HL-60 (cell line): Measurements from ENCODE around the gene ZC3H10.

Source experiments
- DNase-seq, 2 experiments: peaks; one replicate each; pipeline ENCODE4 v3.0.0-alpha.2; 2010 to 2020; ENCODE audit warnings: low read depth in 1 of 2, low spot score in 1 of 2
- H3K27ac ChIP-seq: fragments of 250-450 bp; sonication (Bioruptor Pico); replicated peaks from 2 replicates; pipeline ENCODE4 v1.5.1; 2020; ENCODE audit warnings: mild to moderate bottlenecking, moderate library complexity
- H3K27me3 ChIP-seq: fragments of 250-450 bp; sonication (Bioruptor Pico); 2 replicates; pipeline ENCODE4 v1.5.1; 2021; ENCODE audit warnings: mild to moderate bottlenecking, moderate library complexity; ENCODE audit not compliant: insufficient read depth, poor library complexity, severe bottlenecking
- H3K4me3 ChIP-seq: replicated peaks from 2 replicates; pipeline ENCODE4 v1.5.1; 2011; ENCODE audit warnings: mild to moderate bottlenecking, control low read depth, low read length; ENCODE audit not compliant: insufficient read depth
- GABPA ChIP-seq: IDR thresholded peaks from 2 replicates; pipeline ENCODE4 v1.6.1; 2012; ENCODE audit warnings: low read depth
- POLR2AphosphoS5 ChIP-seq: IDR thresholded peaks from 2 replicates; pipeline ENCODE4 v1.6.1; 2012; ENCODE audit warnings: low read depth
- SPI1 ChIP-seq: IDR thresholded peaks from 2 replicates; pipeline ENCODE4 v1.6.1; 2012; ENCODE audit warnings: low read depth, mild to moderate bottlenecking, borderline replicate concordance
- TF ChIP-seq, protein P1 (sequence below): IDR thresholded peaks from 2 replicates; pipeline ENCODE4 v1.6.1; 2012; ENCODE audit warnings: low read depth; ENCODE audit not compliant: insufficient replicate concordance
- TF ChIP-seq, protein P2 (sequence below): IDR thresholded peaks from one replicate; pipeline ENCODE4 v1.5.1; 2011; ENCODE audit warnings: low read length, control low read depth, inconsistent platforms; ENCODE audit not compliant: insufficient read depth

Gene ZC3H10

DNA sequence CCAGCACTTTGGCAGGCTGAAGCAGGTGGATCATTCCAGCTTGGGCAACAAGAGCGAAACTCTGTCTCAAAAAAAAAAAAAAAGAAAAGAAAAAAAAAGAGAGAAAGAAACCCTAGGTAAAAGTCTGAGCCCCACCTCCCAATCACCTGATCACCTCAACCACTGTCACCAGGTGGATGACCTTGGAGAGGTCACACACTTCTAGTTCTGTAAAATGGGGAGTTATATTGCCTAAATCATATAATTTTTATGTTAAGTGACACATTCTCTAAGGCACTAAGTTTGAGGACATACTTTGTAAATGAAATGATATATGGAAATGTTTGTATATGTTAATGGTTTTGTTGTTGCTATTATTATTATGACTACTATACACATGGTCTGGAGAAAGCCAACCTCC, 39.6 kb upstream of the ZC3H10 start:
- TF ChIP-seq, protein P1, sequence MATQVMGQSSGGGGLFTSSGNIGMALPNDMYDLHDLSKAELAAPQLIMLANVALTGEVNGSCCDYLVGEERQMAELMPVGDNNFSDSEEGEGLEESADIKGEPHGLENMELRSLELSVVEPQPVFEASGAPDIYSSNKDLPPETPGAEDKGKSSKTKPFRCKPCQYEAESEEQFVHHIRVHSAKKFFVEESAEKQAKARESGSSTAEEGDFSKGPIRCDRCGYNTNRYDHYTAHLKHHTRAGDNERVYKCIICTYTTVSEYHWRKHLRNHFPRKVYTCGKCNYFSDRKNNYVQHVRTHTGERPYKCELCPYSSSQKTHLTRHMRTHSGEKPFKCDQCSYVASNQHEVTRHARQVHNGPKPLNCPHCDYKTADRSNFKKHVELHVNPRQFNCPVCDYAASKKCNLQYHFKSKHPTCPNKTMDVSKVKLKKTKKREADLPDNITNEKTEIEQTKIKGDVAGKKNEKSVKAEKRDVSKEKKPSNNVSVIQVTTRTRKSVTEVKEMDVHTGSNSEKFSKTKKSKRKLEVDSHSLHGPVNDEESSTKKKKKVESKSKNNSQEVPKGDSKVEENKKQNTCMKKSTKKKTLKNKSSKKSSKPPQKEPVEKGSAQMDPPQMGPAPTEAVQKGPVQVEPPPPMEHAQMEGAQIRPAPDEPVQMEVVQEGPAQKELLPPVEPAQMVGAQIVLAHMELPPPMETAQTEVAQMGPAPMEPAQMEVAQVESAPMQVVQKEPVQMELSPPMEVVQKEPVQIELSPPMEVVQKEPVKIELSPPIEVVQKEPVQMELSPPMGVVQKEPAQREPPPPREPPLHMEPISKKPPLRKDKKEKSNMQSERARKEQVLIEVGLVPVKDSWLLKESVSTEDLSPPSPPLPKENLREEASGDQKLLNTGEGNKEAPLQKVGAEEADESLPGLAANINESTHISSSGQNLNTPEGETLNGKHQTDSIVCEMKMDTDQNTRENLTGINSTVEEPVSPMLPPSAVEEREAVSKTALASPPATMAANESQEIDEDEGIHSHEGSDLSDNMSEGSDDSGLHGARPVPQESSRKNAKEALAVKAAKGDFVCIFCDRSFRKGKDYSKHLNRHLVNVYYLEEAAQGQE = no peak
- H3K27ac ChIP-seq = no peak overlapping the region
- H3K4me3 ChIP-seq = no peak overlapping the region
- H3K27me3 ChIP-seq = peaks cover 17% of the 10 kb centered on the region
- DNase-seq = no peak

DNA sequence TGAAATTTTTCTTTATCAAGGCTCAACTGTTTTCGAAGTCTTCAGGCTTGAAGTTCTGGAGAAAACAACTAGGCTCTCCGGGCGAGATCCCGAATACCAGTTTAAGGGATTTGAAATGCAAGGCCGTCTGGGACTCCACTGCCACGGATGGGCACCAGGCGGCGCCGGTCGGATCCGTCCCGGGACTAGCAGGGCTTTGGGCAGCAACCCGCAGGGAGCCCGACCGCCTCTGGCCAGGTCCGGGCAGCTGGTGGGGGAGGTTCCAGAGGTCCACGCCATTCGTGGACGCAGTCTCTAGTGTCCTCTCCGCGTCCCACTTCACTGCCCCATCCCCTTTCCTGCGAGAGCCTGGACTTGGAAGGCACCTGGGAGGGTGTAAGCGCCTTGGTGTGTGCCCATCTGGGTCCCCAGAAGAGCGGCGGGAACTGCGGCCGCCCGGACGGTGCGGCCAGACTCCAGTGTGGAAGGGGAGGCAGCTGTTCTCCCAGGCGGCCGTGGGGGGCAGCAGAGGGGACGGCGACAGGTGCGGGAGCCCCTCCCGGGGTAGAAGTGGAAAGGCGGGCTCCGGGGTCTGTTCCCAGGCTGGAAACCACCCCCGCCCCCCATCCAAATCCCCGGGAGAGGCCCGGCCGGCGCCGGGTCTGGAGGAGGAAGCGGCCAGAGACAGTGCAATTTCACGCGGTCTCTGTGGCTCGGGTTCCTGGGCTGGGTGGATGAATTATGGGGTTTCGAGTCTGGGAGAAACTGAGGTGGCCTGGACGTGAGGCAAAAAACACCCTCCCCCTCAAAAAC, 38.9 kb upstream of the ZC3H10 start:
- H3K27me3 ChIP-seq = peaks cover 17% of the 10 kb centered on the region
- TF ChIP-seq, protein P1 = no peak
- TF ChIP-seq SPI1 = no peak
- no peak for TF ChIP-seq POLR2AphosphoS5
- TF ChIP-seq, protein P2, sequence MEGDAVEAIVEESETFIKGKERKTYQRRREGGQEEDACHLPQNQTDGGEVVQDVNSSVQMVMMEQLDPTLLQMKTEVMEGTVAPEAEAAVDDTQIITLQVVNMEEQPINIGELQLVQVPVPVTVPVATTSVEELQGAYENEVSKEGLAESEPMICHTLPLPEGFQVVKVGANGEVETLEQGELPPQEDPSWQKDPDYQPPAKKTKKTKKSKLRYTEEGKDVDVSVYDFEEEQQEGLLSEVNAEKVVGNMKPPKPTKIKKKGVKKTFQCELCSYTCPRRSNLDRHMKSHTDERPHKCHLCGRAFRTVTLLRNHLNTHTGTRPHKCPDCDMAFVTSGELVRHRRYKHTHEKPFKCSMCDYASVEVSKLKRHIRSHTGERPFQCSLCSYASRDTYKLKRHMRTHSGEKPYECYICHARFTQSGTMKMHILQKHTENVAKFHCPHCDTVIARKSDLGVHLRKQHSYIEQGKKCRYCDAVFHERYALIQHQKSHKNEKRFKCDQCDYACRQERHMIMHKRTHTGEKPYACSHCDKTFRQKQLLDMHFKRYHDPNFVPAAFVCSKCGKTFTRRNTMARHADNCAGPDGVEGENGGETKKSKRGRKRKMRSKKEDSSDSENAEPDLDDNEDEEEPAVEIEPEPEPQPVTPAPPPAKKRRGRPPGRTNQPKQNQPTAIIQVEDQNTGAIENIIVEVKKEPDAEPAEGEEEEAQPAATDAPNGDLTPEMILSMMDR = peak; percentile 57
- no peak for TF ChIP-seq GABPA
- peak; percentile 45 to 79 for DNase-seq
- H3K27ac ChIP-seq = no peak overlapping the region
- H3K4me3 ChIP-seq = peak overlapping the region; percentile 50

DNA sequence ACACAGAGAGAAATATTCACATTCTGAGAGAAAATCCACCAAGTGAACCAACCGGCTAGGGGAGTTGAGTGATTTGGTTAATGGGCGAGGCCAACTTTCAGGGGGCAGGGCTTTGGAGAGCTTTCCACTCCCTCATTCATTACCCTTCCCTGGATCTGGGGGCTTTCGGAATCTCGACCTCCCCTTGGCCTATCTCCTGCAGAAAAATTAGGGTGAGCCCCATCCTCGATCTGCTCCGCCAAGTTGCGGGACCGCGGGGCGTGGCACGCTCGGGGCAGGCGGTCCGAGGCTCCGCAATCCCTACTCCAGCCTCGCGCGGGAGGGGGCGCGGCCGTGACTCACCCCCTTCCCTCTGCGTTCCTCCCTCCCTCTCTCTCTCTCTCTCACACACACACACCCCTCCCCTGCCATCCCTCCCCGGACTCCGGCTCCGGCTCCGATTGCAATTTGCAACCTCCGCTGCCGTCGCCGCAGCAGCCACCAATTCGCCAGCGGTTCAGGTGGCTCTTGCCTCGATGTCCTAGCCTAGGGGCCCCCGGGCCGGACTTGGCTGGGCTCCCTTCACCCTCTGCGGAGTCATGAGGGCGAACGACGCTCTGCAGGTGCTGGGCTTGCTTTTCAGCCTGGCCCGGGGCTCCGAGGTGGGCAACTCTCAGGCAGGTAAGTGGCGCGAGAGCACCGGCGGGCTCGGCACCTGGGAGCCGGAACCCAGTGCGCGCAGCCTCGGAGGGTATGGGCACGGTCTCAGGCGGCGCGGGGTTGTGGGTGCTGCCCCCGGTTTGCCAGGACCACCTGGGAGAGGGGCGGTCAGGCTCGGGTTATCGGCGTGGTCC, 38.1 kb upstream of the ZC3H10 start, which contains the start of gene ERBB3:
TSS of gene ERBB3 (plus strand) at position 443 of the 833 bp plus-strand sequence. CDS start at position 579, 136 bp downstream.
- H3K27me3 ChIP-seq = peaks cover 17% of the 10 kb centered on the region
- peak; percentile 49 to 64 for DNase-seq
- peak within 1 kb of the TSS; percentile 50 for H3K4me3 ChIP-seq
- H3K27ac ChIP-seq = no peak within 1 kb of the TSS
- TF ChIP-seq SPI1 = no peak
- TF ChIP-seq, protein P2 = no peak
- no peak for TF ChIP-seq GABPA
- TF ChIP-seq, protein P1 = no peak
